Right renal pelvis (tissue), 4 donors: ENCODE data around the gene EIF4E2. TPM values are rescaled to one million over a fixed set of nuclear protein-coding genes. Genes with fewer than 3 reads are reported as not detected.

ENCODE experiments used
- DNase-seq, 4 donors: peaks; one replicate each; pipeline ENCODE4 v3.0.0-alpha.2; 2013; ENCODE audit warnings: low read depth in 4 of 4, low spot score in 3 of 4, missing footprints in 1 of 4
- polyA plus RNA-seq, 4 donors: library from polyadenylated mRNA; unstranded; fragments of 120-200 nt; gene quantifications; one replicate each; pipeline ENCODE4 v1.2.1, GENCODE V29; 2013; ENCODE audit not compliant: insufficient read length in 4 of 4

EIF4E2 gene
- polyA plus RNA-seq, 4 donors: 99.0 to 102 (median 101) TPM

GRCh38 chr2:232535761-232536530 is 14.5 kb upstream of the EIF4E2 start:
- DNase-seq: no peak

GRCh38 chr2:232537079-232537478 is 13.4 kb upstream of the EIF4E2 start:
- no peak for DNase-seq

DNA sequence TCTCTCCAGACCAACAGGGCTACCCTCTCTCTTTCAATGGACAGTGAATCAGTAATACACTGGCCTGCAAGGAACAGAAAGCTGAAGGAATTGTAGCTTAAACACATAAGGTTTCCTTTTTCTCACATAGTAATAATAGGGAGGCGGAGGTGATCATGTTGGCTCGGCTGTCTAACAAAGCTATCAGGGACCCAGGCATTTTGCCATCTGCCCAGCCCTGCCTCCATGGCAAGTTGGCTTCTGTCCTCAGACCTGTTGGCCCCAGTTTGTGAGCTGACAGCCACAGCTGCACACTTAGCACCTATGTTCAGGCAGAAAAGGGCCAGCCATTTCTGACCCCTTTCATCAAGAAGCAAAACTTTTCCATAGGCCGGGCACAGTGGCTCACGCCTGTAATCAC is 13.0 kb upstream of the EIF4E2 start:
- no peak for DNase-seq

- no peak for DNase-seq
Observed at GRCh38 chr2:232538671-232539070, 11.8 kb upstream of the EIF4E2 start.

DNA sequence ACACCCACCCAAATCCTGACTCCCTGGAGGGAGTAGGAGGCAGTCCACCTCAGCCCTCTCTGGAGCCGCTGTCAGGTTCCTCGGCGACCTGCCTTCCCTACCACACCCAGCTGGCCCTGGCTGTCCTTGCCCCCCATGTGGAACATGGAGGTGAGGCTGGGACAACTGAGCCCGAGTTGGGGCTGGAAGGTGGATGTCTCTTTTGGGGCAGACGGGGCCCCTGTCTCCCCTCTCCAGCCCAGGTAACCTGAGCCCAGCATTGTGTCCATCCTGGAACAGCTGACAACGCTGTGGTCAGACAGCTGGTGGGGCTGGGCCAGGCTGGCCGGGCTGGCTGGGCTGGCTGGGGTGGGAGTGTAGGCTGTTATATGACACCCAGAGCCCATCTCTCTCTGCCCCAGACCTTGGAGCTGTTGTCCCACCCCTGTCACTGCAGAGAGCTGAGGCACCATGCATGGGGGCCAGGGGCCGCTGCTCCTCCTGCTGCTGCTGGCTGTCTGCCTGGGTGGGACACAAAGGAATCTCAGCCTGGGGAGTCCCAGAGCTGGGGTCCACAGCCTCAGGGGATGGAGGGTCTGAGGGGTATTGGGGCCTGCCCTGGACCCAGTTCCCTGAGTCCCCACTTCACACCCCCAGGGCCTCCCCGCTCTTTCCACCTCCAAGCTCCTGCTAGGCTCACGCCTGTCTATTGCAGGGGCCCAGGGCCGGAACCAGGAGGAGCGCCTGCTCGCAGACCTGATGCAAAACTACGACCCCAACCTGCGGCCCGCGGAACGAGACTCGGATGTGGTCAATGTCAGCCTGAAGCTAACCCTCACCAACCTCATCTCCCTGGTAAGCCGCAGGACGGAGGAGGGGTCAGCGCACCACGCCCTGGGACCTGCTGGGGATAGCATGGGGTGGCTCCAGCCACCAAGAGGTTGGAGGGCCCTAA is 10.9 kb upstream of the EIF4E2 start, which contains the start of gene CHRNG:
TSS of gene CHRNG (plus strand) at position 395 of the 934 bp plus-strand sequence. CDS start at position 451, 56 bp downstream.
- no peak for DNase-seq

- DNase-seq: no peak
Observed at GRCh38 chr2:232540441-232541041, 9.9 kb upstream of the EIF4E2 start.

- DNase-seq: no peak
Observed at GRCh38 chr2:232541195-232541960, 9.1 kb upstream of the EIF4E2 start.

- DNase-seq: no peak
Observed at GRCh38 chr2:232541961-232542714, 8.4 kb upstream of the EIF4E2 start.

DNA sequence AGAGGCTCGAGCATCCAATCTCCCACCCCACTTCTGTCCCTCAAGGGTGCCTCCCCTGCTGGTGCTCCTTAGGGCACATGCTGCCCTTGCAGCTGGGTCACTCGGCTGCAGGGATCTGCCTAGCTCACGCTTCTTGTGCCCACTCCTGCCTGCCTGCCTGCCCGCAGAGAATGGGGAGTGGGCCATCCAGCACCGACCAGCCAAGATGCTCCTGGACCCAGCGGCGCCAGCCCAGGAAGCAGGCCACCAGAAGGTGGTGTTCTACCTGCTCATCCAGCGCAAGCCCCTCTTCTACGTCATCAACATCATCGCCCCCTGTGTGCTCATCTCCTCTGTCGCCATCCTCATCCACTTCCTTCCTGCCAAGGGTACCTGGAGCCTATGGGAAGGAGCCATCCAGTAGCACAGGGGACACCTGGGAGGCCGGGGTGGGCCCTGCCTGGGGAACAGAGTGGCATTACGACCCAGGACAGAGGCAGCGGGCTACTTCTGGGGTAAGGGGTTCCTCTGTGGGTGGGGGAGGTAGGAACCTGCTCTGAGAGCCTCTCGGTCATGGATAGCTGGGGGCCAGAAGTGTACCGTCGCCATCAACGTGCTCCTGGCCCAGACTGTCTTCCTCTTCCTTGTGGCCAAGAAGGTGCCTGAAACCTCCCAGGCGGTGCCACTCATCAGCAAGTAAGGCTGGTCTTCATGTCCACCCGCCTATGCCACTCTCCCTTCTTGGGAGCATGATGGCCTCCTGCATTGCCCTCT is 7.6 kb upstream of the EIF4E2 start:
- DNase-seq: no peak

- no peak for DNase-seq
Observed at GRCh38 chr2:232543491-232543890, 7.0 kb upstream of the EIF4E2 start.

- no peak for DNase-seq
Observed at GRCh38 chr2:232543928-232544631, 6.4 kb upstream of the EIF4E2 start.

DNA sequence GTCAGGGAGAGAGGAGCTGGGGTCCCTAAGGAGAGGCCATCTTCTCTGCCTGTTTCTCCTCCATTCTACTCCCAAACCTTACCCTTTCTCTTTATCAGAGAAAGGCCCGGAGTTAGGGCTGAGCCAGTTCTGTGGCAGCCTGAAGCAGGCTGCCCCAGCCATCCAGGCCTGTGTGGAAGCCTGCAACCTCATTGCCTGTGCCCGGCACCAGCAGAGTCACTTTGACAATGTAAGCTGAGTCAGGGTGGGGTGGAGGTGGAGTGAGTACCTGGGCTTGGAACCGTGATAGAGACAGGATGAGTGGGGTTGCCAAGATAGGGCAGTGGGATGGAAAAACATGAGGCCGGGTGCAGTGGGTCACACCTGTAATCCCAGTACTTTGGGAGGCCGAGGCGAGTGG is 5.8 kb upstream of the EIF4E2 start:
- no peak for DNase-seq

GRCh38 chr2:232545511-232546375 is 4.7 kb upstream of the EIF4E2 start:
- DNase-seq: no peak

GRCh38 chr2:232547991-232548390 is 2.5 kb upstream of the EIF4E2 start:
- no peak for DNase-seq

DNA sequence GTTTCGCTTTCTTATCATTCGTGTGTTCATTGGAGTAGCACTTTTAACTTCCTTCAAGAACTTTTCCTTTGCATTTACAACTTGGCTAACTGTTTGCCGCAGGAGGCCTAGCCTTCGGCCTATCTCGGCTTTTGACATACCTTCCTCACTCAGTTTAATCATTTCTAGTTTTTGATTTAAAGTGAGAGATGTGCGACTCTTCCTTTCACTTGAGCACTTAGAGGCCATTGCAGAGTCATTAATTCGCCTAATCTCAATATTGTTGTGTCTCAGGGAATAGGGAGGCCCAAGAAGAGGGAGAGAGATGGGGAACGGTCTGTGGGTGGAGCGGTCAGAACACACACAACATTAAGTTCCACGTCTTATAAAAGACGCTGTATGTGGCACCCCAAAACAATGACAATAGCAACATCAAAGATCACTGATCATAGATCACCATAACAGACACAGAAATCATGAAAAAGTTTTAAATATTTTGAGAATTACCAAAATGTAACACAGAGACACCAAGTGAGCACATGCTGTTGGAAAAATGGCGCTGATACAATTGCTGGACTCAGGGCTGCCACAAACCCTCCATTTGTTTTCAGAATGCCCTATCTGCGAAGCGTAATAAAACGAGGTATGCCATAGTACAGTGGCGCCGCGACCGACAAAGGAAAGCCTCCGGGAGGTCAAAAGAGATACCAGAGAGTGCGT is 685 bp upstream of the EIF4E2 start:
- DNase-seq: no peak

GRCh38 chr2:232551250-232551638 is 755 bp downstream of the EIF4E2 start:
- no peak for DNase-seq

DNA sequence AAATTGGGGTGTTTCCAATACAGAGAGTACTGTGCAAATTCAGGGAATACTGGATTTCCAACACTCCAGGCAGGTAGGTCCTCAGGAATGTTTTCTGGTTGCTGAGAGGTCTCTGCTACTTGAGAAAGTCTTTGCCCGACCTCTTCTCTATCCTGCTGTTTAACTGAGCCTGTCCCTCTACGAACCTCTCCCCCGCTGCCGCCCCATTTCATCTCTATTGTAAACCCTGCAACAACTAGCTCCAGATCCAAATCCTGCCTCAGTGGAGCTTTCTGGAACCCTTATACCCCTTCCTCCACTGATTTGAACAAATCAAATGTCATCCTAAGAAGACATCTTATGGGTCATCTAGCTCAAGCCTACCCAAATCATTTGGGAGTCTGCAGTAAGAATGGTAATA is 1.3 kb downstream of the EIF4E2 start:
- no peak for DNase-seq
